HepG2 (cell line): Measurements from ENCODE around the gene LYPD3. TPM values are rescaled to one million over a fixed set of nuclear protein-coding genes. Genes with fewer than 3 reads are reported as not detected.

ENCODE experiments used
- ATAC-seq: fragments of 200-7000 bp; cut with Tn5 transposase; 3 replicates; pipeline ENCODE4 v1.9.1; 2020; ENCODE audit warnings: mild to moderate bottlenecking, moderate library complexity
- BruUV-seq: library from RNA; stranded (reverse); fragments of 400-500 nt; replicated peaks from 2 replicates; lab custom pipeline; 2021; lab: Mats Ljungman, UMichigan
- CTCF ChIA-PET: fragments of 300-600 bp; formaldehyde crosslinking; extraction: SDS; loops from one replicate; lab custom pipeline; 2021; ENCODE audit warnings: low total read pairs, inconsistent platforms, low intra/inter-chr PET ratio; lab: Yijun Ruan, JAX
- POLR2A ChIA-PET: fragments of 350-600 bp; sonication (Branson Sonifier 250); formaldehyde crosslinking; loops from one replicate; lab custom pipeline; 2020; ENCODE audit warnings: antibody characterized with exemption, inconsistent platforms; lab: Yijun Ruan, JAX
- DNase-seq: peaks from one replicate; pipeline ENCODE4 v3.0.0-alpha.2; 2015; ENCODE audit warnings: low spot score
- FAIRE-seq: peaks from 3 replicates; lab custom pipeline; 2011; peaks lifted over from hg19 to GRCh38; lab: Jason Lieb, UNC
- H2AFZ ChIP-seq: one replicate; pipeline ENCODE4 v1.6.1; 2011; ENCODE audit warnings: low read length, inconsistent platforms
- H3K27ac ChIP-seq: fragments of 300-600 bp; 3 replicates; pipeline ENCODE4 v1.8.0; 2011; ENCODE audit warnings: mixed run types, mild to moderate bottlenecking, mixed read lengths, low read length, inconsistent platforms; ENCODE audit not compliant: insufficient read depth; ENCODE audit errors: extremely low read length
- H3K27me3 ChIP-seq, 2 experiments: fragments of 200-600 bp in 1 of 2; 2 replicates in 1 of 2; 3 replicates in 1 of 2; pipeline versions ENCODE4 v1.6.0 to v1.8.0; 2011; ENCODE audit warnings: low read length in 2 of 2, mild to moderate bottlenecking in 2 of 2, moderate library complexity in 2 of 2, inconsistent platforms in 1 of 2; ENCODE audit not compliant: insufficient read depth in 2 of 2, control insufficient read depth in 1 of 2
- H3K36me3 ChIP-seq, 2 experiments: fragments of 200-600 bp in 1 of 2; replicated peaks in 1 of 2; 2 replicates in 1 of 2; 3 replicates in 1 of 2; pipeline versions ENCODE4 v1.5.1 to v1.8.0; 2011; ENCODE audit warnings: low read length in 2 of 2, inconsistent platforms in 1 of 2; ENCODE audit not compliant: insufficient read depth in 2 of 2, control insufficient read depth in 1 of 2
- H3K4me1 ChIP-seq: 2 replicates; pipeline ENCODE4 v1.5.1; 2012; ENCODE audit warnings: low read length, inconsistent platforms; ENCODE audit not compliant: insufficient read depth
- H3K4me2 ChIP-seq: 2 replicates; pipeline ENCODE4 v1.6.0; 2011; ENCODE audit warnings: low read depth, low read length, inconsistent platforms
- H3K4me3 ChIP-seq, 3 experiments: fragments of 200-600 bp in 1 of 3; sonication (generic), shearing (Covaris generic) in 1 of 3; replicated peaks in 1 of 3; 2 replicates each; pipeline ENCODE4 v1.5.1; 2011 to 2016; ENCODE audit warnings: low read length in 3 of 3, inconsistent platforms in 2 of 3, low read depth in 2 of 3, mild to moderate bottlenecking in 2 of 3, control low read depth in 1 of 3, mixed read lengths in 1 of 3; ENCODE audit not compliant: insufficient read depth in 1 of 3
- H3K79me2 ChIP-seq: one replicate; pipeline ENCODE4 v1.6.1; 2011; ENCODE audit warnings: low read length, inconsistent platforms; ENCODE audit not compliant: insufficient read depth
- H3K9ac ChIP-seq: 2 replicates; pipeline ENCODE4 v1.6.0; 2011; ENCODE audit warnings: mild to moderate bottlenecking, low read depth, low read length, inconsistent platforms; ENCODE audit not compliant: insufficient read depth
- H3K9me3 ChIP-seq: 2 replicates; pipeline ENCODE4 v1.5.1; 2012; ENCODE audit warnings: mild to moderate bottlenecking, low read length
- H4K20me1 ChIP-seq: 2 replicates; pipeline ENCODE4 v1.6.0; 2011; ENCODE audit warnings: inconsistent platforms, mild to moderate bottlenecking, low read length, moderate library complexity; ENCODE audit not compliant: insufficient read depth
- FOSL2 ChIP-seq: sonication (generic); formaldehyde crosslinking; IDR thresholded peaks from 2 replicates; pipeline ENCODE4 v1.4.0; 2020; ENCODE audit warnings: missing genetic modification reagents
- MEF2D ChIP-seq: sonication (generic); formaldehyde crosslinking; IDR thresholded peaks from 2 replicates; pipeline ENCODE4 v1.5.1; 2020; ENCODE audit warnings: mild to moderate bottlenecking, missing genetic modification reagents
- NFE2L1 ChIP-seq: sonication (generic); formaldehyde crosslinking; IDR thresholded peaks from 2 replicates; pipeline ENCODE4 v1.4.0; 2020; ENCODE audit warnings: missing genetic modification reagents, mild to moderate bottlenecking, borderline replicate concordance
- NR1H2 ChIP-seq: sonication (generic); formaldehyde crosslinking; IDR thresholded peaks from 2 replicates; pipeline ENCODE4 v1.8.1; 2022; ENCODE audit warnings: low read depth, missing genetic modification reagents, borderline replicate concordance
- ZNF782 ChIP-seq: sonication (generic); formaldehyde crosslinking; IDR thresholded peaks from 2 replicates; pipeline ENCODE4 v1.4.0; 2020; ENCODE audit warnings: missing genetic modification reagents, mild to moderate bottlenecking, borderline replicate concordance
- ZNF800 ChIP-seq: sonication (generic); formaldehyde crosslinking; IDR thresholded peaks from 2 replicates; pipeline ENCODE4 v1.4.0; 2020; ENCODE audit warnings: missing genetic modification reagents
- WGBS: methylation state at CpG from one replicate; pipeline ENCODE4 v1.1.6; 2017; ENCODE audit warnings: low lambda C conversion rate; 5-methylcytosine and 5-hydroxymethylcytosine counted together
- in situ Hi-C: cut with HindIII; loops from 2 replicates; pipeline ENCODE4 v1.10.0; 2017; ENCODE audit warnings: low pct_unique_long_range_greater_than_20kb; ENCODE audit not compliant: extremely low pct_ligation_motif_present
- intact Hi-C: fragments of 100-400 bp; cut with micrococcal nuclease; formaldehyde crosslinking; loops from one replicate; pipeline ENCODE4 v1.10.0; 2022; ENCODE audit not compliant: unreplicated experiment
- polyA plus RNA-seq, 8 experiments: library from polyadenylated mRNA; depleted of rRNA in 3 of 8; stranded (reverse) in 7 of 8; unstranded in 1 of 8; fragments of >200 nt; fragmentation: Illumina TruSeq in 4 of 8; extraction: Trizol in 4 of 8; gene quantifications; 2 replicates each; pipeline versions ENCODE4 v1.2.1 to v1.2.3, GENCODE V29; 2011 to 2016; ENCODE audit warnings: low read depth in 4 of 8, missing spikeins in 1 of 8, mixed read lengths in 1 of 8; ENCODE audit not compliant: insufficient read depth in 1 of 8
- total RNA-seq, 5 experiments: library from RNA; depleted of rRNA; stranded (reverse); fragments of >200 nt; fragmentation: Illumina TruSeq; extraction: Trizol; gene quantifications; 2 replicates each; pipeline ENCODE4 v1.2.3, GENCODE V29; 2016; ENCODE audit warnings: low read depth in 1 of 5

The LYPD3 gene
- total and polyA plus RNA-seq, 2 of the 13 experiments (the other 11 are each of a cell fraction or from before 2014, with no cell fraction given) = 0.51 to 1.5 TPM

- H3K27ac ChIP-seq = no peak overlapping the region
Observed at GRCh38 chr19:43430142-43430710, 35.2 kb downstream of the LYPD3 start.

GRCh38 chr19:43429395-43429794 lies 36.0 kb downstream of the LYPD3 start:
- Histone ChIP-seq H3K27ac (no peak overlapping the region), H4K20me1 (no peaks in the 10 kb centered on the region), H3K4me2 (no peak overlapping the region), H2AFZ (no peak overlapping the region), H3K4me1 (no peaks in the 10 kb centered on the region), H3K4me3 (no peak overlapping the region), H3K79me2 (no peaks in the 10 kb centered on the region), H3K9ac (no peak overlapping the region), H3K27me3 (no peaks in the 10 kb centered on the region), H3K9me3 (no peaks in the 10 kb centered on the region), H3K36me3 (no peaks in the 10 kb centered on the region)
- DNase-seq (no peak), ATAC-seq (no peak), FAIRE-seq (no peak)
- 75% methylated on average over 7 of the region's 7 CpGs for WGBS
- CTCF ChIA-PET = no interaction called here
- intact Hi-C loops (no loop called here), in situ Hi-C loops (no loop called here)
- POLR2A ChIA-PET = interaction anchor here (0.5 kb wide), 1 partner anchor 1950 kb away, joined by 4 read pairs; no protein-coding TSS in a partner anchor
- TF ChIP-seq ZNF782 (no peak), ZNF800 (CRISPR knock-in tag) (no peak), NFE2L1 (no peak), NR1H2 (CRISPR knock-in tag) (no peak)
- no TSS peak for BruUV-seq

More at GRCh38 chr19:43430142-43430710, 35.2 kb downstream of the LYPD3 start:
- ATAC-seq = no peak
- H4K20me1 ChIP-seq = no peaks in the 10 kb centered on the region
- DNase-seq = no peak
- no peak overlapping the region for H3K4me3 ChIP-seq
- no peaks in the 10 kb centered on the region for H3K27me3 ChIP-seq
- no peak overlapping the region for H2AFZ ChIP-seq
- no peaks in the 10 kb centered on the region for H3K9me3 ChIP-seq
- ChIA-PET CTCF (no interaction called here), POLR2A (no interaction called here)
- no peak for TF ChIP-seq MEF2D (CRISPR knock-in tag)
- TF ChIP-seq FOSL2 (CRISPR knock-in tag) = 0 out of 2 replicates have a peak, but pooled peaks have one; percentile 11
- H3K79me2 ChIP-seq = no peaks in the 10 kb centered on the region
- intact Hi-C loops (no loop called here), in situ Hi-C loops (no loop called here)
- FAIRE-seq = no peak
- H3K9ac ChIP-seq = no peak overlapping the region
- no peak overlapping the region for H3K4me2 ChIP-seq
- no peaks in the 10 kb centered on the region for H3K36me3 ChIP-seq
- no TSS peak for BruUV-seq
- 11% methylated on average over 6 of the region's 6 CpGs for WGBS
- H3K4me1 ChIP-seq = no peaks in the 10 kb centered on the region
